IPS-NIHi7 (cell line): ENCODE data around the gene LRRC27.
A peak's percentile ranks its signal among the peaks of the same experiment; 100 is the strongest.
"Not testable (repeated sequence)": the region's sequence is repeated elsewhere in the genome, so short reads cannot be mapped to it uniquely, and the experiment has no call there.

Source experiments
- DNase-seq: peaks from one replicate; pipeline ENCODE4 v3.0.0; 2012; ENCODE audit warnings: mixed read lengths; ENCODE audit errors: extremely low spot score

Gene LRRC27

GRCh38 chr10:132337854-132338253 is 5.9 kb downstream of the LRRC27 start:
- DNase-seq, result not testable (repeated sequence)

GRCh38 chr10:132338876-132339275 is 6.9 kb downstream of the LRRC27 start:
- DNase-seq, result no peak

- no peak for DNase-seq
These were observed 7.3 kb downstream of the LRRC27 start for GRCh38 chr10:132339276-132339675.

GRCh38 chr10:132341017-132341416 is 9.0 kb downstream of the LRRC27 start:
- no peak for DNase-seq

GRCh38 chr10:132341781-132342180 is 9.8 kb downstream of the LRRC27 start:
- no peak for DNase-seq

GRCh38 chr10:132342553-132342952 is 10.6 kb downstream of the LRRC27 start:
- no peak for DNase-seq

- no peak for DNase-seq
These were observed 12.4 kb downstream of the LRRC27 start for GRCh38 chr10:132344386-132344785.

- DNase-seq, result no peak
These were observed 13.4 kb downstream of the LRRC27 start for GRCh38 chr10:132345345-132345744.

GRCh38 chr10:132346806-132347205 is 14.8 kb downstream of the LRRC27 start:
- no peak for DNase-seq

GRCh38 chr10:132347211-132347930 is 15.4 kb downstream of the LRRC27 start:
- no peak for DNase-seq

GRCh38 chr10:132347931-132348267 is 15.9 kb downstream of the LRRC27 start:
- no peak for DNase-seq

- DNase-seq, result no peak
These were observed 17.8 kb downstream of the LRRC27 start for GRCh38 chr10:132349766-132350165.

- DNase-seq, result no peak
These were observed 18.4 kb downstream of the LRRC27 start for GRCh38 chr10:132350391-132350790.

- DNase-seq, result no peak
These were observed 19.0 kb downstream of the LRRC27 start for GRCh38 chr10:132350946-132351345.

- no peak for DNase-seq
These were observed 19.6 kb downstream of the LRRC27 start for GRCh38 chr10:132351611-132352010.

GRCh38 chr10:132352462-132353308 is 20.7 kb downstream of the LRRC27 start:
- peak; percentile 93 for DNase-seq

GRCh38 chr10:132353456-132354355 is 21.7 kb downstream of the LRRC27 start:
- no peak for DNase-seq

GRCh38 chr10:132354356-132355094 is 22.5 kb downstream of the LRRC27 start:
- DNase-seq, result no peak

GRCh38 chr10:132355297-132355696 is 23.3 kb downstream of the LRRC27 start:
- no peak for DNase-seq

GRCh38 chr10:132355754-132356153 is 23.8 kb downstream of the LRRC27 start:
- DNase-seq, result no peak

- no peak for DNase-seq
These were observed 24.7 kb downstream of the LRRC27 start for GRCh38 chr10:132356621-132357195.
